HepG2 (cell line): ENCODE results near the gene PKMYT1. TPM values are rescaled to one million over a fixed set of nuclear protein-coding genes. Genes with fewer than 3 reads are reported as not detected.

Experiments used
- ARNT2 ChIP-seq: sonication (generic); formaldehyde crosslinking; IDR thresholded peaks from 2 replicates; pipeline ENCODE4 v1.8.0; 2022; ENCODE audit warnings: mild to moderate bottlenecking, low read depth, missing genetic modification reagents, moderate library complexity
- FIP1L1 ChIP-seq: fragments of 200-400 bp; formaldehyde crosslinking; IDR thresholded peaks from 2 replicates; pipeline ENCODE4 v1.6.1; 2018; ENCODE audit warnings: low read depth, mild to moderate bottlenecking, low read length, moderate library complexity, borderline replicate concordance; ENCODE audit not compliant: insufficient read depth
- FOXM1 ChIP-seq: sonication (generic); formaldehyde crosslinking; IDR thresholded peaks from 2 replicates; pipeline ENCODE4 v1.5.0; 2020; ENCODE audit warnings: missing genetic modification reagents
- MEIS1 ChIP-seq: sonication (generic); formaldehyde crosslinking; IDR thresholded peaks from 2 replicates; pipeline ENCODE4 v1.9.0; 2021; ENCODE audit warnings: mild to moderate bottlenecking, missing genetic modification reagents, moderate library complexity, borderline replicate concordance
- MYC ChIP-seq: sonication (generic); formaldehyde crosslinking; IDR thresholded peaks from 2 replicates; pipeline ENCODE4 v1.9.0; 2021; ENCODE audit warnings: missing genetic modification reagents, borderline replicate concordance
- SRSF4 ChIP-seq: fragments of 200-400 bp; formaldehyde crosslinking; IDR thresholded peaks from one replicate; pipeline ENCODE4 v1.6.1; 2018; ENCODE audit warnings: mild to moderate bottlenecking, low read depth, low read length, moderate library complexity; ENCODE audit not compliant: poor library complexity, severe bottlenecking
- ZBTB7A ChIP-seq: sonication (generic); formaldehyde crosslinking; IDR thresholded peaks from 2 replicates; pipeline ENCODE4 v1.8.0; 2022; ENCODE audit warnings: mild to moderate bottlenecking, missing genetic modification reagents
- ZNF253 ChIP-seq: sonication (generic); formaldehyde crosslinking; IDR thresholded peaks from 2 replicates; pipeline ENCODE4 v1.8.0; 2022; ENCODE audit warnings: mild to moderate bottlenecking, missing genetic modification reagents, borderline replicate concordance
- ZNF761 ChIP-seq: sonication (generic); formaldehyde crosslinking; conservative IDR thresholded peaks from 2 replicates; pipeline ENCODE4 v1.4.0; 2020; ENCODE audit warnings: mild to moderate bottlenecking, missing genetic modification reagents
- ZNF768 ChIP-seq: sonication (generic); formaldehyde crosslinking; IDR thresholded peaks from 2 replicates; pipeline ENCODE4 v1.4.0; 2020; ENCODE audit warnings: missing genetic modification reagents
- ZSCAN30 ChIP-seq: sonication (generic); formaldehyde crosslinking; IDR thresholded peaks from 2 replicates; pipeline ENCODE4 v1.5.0; 2020; ENCODE audit warnings: mild to moderate bottlenecking, missing genetic modification reagents
- polyA plus RNA-seq, 8 experiments: library from polyadenylated mRNA; depleted of rRNA in 3 of 8; stranded (reverse) in 7 of 8; unstranded in 1 of 8; fragments of >200 nt; fragmentation: Illumina TruSeq in 4 of 8; extraction: Trizol in 4 of 8; gene quantifications; 2 replicates each; pipeline versions ENCODE4 v1.2.1 to v1.2.3, GENCODE V29; 2011 to 2016; ENCODE audit warnings: low read depth in 4 of 8, missing spikeins in 1 of 8, mixed read lengths in 1 of 8; ENCODE audit not compliant: insufficient read depth in 1 of 8
- total RNA-seq, 5 experiments: library from RNA; depleted of rRNA; stranded (reverse); fragments of >200 nt; fragmentation: Illumina TruSeq; extraction: Trizol; gene quantifications; 2 replicates each; pipeline ENCODE4 v1.2.3, GENCODE V29; 2016; ENCODE audit warnings: low read depth in 1 of 5
- TF ChIP-seq, protein P1 (sequence below): sonication (generic); formaldehyde crosslinking; IDR thresholded peaks from 2 replicates; pipeline ENCODE4 v1.4.0; 2020; ENCODE audit warnings: missing genetic modification reagents
- TF ChIP-seq, protein P2 (sequence below): sonication (generic); formaldehyde crosslinking; IDR thresholded peaks from 2 replicates; pipeline ENCODE4 v1.4.0; 2020; ENCODE audit warnings: mild to moderate bottlenecking, missing genetic modification reagents
- TF ChIP-seq, protein P3 (sequence below): sonication (generic); formaldehyde crosslinking; IDR thresholded peaks from 2 replicates; pipeline ENCODE4 v1.4.0; 2020; ENCODE audit warnings: missing genetic modification reagents
- TF ChIP-seq, protein P4 (sequence below): sonication (generic); formaldehyde crosslinking; IDR thresholded peaks from 2 replicates; pipeline ENCODE4 v1.5.0; 2020; ENCODE audit warnings: mild to moderate bottlenecking, missing genetic modification reagents, borderline replicate concordance

PKMYT1 gene
- total and polyA plus RNA-seq, 2 of the 13 experiments (the other 11 are each of a cell fraction or from before 2014, with no cell fraction given), result 7.0 to 27.8 TPM

DNA sequence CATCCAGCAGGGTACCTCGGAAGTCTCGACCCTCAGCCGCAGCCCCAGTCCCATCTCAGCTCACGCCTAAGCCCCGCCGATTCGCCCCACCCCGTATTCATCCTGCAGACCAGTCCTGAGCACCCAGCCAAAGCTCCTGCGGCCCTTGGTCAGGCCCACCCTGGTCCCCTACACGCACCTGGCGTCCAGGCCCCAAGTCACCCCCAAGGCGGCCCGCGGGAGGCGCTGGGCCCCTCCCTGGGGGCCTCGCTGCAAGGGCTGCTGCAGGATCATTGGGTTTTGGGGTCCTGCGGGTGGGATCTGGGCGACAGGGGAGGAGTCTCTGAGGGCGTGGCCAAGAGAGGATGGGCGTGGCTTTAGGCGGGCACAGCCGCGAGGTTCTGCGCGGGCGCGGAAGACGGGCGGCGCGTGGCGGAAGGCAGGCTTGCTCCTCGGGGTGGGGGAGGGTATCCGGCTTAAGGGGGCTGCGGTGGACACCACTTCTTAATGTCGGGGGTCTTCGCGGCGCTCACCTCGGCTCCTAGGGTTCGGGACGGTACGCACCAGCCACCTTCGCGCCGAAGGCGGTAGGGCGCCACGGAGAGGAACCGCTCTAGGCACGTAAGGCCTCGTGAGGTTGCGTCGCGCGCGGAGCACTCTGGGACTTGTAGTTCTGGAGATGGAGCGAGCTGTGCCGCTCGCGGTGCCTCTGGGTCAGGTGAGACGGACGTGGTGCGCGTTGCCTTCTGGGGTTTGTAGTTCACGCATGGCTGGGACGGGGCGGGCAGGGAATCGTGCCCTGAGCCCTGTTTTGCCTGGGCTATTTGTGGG lies 43.6 kb upstream of the PKMYT1 start, which contains the start of the genes HCFC1R1 and THOC6 (continued):
- TF ChIP-seq, protein P1, sequence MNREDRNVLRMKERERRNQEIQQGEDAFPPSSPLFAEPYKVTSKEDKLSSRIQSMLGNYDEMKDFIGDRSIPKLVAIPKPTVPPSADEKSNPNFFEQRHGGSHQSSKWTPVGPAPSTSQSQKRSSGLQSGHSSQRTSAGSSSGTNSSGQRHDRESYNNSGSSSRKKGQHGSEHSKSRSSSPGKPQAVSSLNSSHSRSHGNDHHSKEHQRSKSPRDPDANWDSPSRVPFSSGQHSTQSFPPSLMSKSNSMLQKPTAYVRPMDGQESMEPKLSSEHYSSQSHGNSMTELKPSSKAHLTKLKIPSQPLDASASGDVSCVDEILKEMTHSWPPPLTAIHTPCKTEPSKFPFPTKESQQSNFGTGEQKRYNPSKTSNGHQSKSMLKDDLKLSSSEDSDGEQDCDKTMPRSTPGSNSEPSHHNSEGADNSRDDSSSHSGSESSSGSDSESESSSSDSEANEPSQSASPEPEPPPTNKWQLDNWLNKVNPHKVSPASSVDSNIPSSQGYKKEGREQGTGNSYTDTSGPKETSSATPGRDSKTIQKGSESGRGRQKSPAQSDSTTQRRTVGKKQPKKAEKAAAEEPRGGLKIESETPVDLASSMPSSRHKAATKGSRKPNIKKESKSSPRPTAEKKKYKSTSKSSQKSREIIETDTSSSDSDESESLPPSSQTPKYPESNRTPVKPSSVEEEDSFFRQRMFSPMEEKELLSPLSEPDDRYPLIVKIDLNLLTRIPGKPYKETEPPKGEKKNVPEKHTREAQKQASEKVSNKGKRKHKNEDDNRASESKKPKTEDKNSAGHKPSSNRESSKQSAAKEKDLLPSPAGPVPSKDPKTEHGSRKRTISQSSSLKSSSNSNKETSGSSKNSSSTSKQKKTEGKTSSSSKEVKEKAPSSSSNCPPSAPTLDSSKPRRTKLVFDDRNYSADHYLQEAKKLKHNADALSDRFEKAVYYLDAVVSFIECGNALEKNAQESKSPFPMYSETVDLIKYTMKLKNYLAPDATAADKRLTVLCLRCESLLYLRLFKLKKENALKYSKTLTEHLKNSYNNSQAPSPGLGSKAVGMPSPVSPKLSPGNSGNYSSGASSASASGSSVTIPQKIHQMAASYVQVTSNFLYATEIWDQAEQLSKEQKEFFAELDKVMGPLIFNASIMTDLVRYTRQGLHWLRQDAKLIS (CRISPR knock-in tag), result no peak
- no peak; the same call in 1 of the 2 replicates for TF ChIP-seq ZNF253 (CRISPR knock-in tag)
- TF ChIP-seq, protein P2, sequence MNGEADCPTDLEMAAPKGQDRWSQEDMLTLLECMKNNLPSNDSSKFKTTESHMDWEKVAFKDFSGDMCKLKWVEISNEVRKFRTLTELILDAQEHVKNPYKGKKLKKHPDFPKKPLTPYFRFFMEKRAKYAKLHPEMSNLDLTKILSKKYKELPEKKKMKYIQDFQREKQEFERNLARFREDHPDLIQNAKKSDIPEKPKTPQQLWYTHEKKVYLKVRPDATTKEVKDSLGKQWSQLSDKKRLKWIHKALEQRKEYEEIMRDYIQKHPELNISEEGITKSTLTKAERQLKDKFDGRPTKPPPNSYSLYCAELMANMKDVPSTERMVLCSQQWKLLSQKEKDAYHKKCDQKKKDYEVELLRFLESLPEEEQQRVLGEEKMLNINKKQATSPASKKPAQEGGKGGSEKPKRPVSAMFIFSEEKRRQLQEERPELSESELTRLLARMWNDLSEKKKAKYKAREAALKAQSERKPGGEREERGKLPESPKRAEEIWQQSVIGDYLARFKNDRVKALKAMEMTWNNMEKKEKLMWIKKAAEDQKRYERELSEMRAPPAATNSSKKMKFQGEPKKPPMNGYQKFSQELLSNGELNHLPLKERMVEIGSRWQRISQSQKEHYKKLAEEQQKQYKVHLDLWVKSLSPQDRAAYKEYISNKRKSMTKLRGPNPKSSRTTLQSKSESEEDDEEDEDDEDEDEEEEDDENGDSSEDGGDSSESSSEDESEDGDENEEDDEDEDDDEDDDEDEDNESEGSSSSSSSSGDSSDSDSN (CRISPR knock-in tag), result peak; percentile 35; the same call in 1 of the 2 replicates
- TF ChIP-seq, protein P3, sequence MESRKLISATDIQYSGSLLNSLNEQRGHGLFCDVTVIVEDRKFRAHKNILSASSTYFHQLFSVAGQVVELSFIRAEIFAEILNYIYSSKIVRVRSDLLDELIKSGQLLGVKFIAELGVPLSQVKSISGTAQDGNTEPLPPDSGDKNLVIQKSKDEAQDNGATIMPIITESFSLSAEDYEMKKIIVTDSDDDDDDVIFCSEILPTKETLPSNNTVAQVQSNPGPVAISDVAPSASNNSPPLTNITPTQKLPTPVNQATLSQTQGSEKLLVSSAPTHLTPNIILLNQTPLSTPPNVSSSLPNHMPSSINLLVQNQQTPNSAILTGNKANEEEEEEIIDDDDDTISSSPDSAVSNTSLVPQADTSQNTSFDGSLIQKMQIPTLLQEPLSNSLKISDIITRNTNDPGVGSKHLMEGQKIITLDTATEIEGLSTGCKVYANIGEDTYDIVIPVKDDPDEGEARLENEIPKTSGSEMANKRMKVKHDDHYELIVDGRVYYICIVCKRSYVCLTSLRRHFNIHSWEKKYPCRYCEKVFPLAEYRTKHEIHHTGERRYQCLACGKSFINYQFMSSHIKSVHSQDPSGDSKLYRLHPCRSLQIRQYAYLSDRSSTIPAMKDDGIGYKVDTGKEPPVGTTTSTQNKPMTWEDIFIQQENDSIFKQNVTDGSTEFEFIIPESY (CRISPR knock-in tag), result no peak; the same call in 1 of the 2 replicates
- TF ChIP-seq SRSF4, result peak; percentile 69
- TF ChIP-seq, protein P4, sequence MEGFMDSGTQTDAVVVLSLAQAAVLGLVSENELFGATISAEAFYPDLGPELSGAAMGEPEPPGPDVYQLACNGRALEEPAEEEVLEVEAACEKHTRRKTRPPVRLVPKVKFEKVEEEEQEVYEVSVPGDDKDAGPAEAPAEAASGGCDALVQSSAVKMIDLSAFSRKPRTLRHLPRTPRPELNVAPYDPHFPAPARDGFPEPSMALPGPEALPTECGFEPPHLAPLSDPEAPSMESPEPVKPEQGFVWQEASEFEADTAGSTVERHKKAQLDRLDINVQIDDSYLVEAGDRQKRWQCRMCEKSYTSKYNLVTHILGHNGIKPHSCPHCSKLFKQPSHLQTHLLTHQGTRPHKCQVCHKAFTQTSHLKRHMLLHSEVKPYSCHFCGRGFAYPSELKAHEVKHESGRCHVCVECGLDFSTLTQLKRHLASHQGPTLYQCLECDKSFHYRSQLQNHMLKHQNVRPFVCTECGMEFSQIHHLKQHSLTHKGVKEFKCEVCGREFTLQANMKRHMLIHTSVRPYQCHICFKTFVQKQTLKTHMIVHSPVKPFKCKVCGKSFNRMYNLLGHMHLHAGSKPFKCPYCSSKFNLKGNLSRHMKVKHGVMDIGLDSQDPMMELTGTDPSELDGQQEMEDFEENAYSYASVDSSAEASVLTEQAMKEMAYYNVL (CRISPR knock-in tag), result peak; percentile 21; the same call in 1 of the 2 replicates
- 0 out of 2 replicates have a peak, but pooled peaks have one; percentile 57 for TF ChIP-seq ZBTB7A
- peak; percentile 80 for TF ChIP-seq MEIS1 (CRISPR knock-in tag)
- peak; percentile 90; the same call in 1 of the 2 replicates for TF ChIP-seq FIP1L1
- TF ChIP-seq MYC (CRISPR knock-in tag), result peak; percentile 95
- peak; percentile 67; the same call in 1 of the 2 replicates for TF ChIP-seq ZNF768 (CRISPR knock-in tag)
- TF ChIP-seq ARNT2 (CRISPR knock-in tag), result peak; percentile 54; the same call in 1 of the 2 replicates
- peak; percentile 92; the same call in 1 of the 2 replicates for TF ChIP-seq ZNF761 (CRISPR knock-in tag)
- no peak for TF ChIP-seq FOXM1 (CRISPR knock-in tag)
- 0 out of 2 replicates have a peak, but pooled peaks have one; percentile 16 for TF ChIP-seq ZSCAN30
